AG10803 (cell line): ENCODE results near the gene HEXIM1.

ENCODE experiments used
- DNase-seq: peaks from one replicate; pipeline ENCODE4 v3.0.0; 2010; ENCODE audit warnings: low read depth
- H3K4me3 ChIP-seq: 2 replicates; pipeline ENCODE4 v1.5.1; 2011; ENCODE audit warnings: mild to moderate bottlenecking, low read length, control low read depth
- TF ChIP-seq, protein P1 (sequence below): conservative IDR thresholded peaks from 2 replicates; pipeline ENCODE4 v1.5.1; 2011; ENCODE audit warnings: mild to moderate bottlenecking, low read length, control low read depth, inconsistent platforms

Gene HEXIM1

DNA sequence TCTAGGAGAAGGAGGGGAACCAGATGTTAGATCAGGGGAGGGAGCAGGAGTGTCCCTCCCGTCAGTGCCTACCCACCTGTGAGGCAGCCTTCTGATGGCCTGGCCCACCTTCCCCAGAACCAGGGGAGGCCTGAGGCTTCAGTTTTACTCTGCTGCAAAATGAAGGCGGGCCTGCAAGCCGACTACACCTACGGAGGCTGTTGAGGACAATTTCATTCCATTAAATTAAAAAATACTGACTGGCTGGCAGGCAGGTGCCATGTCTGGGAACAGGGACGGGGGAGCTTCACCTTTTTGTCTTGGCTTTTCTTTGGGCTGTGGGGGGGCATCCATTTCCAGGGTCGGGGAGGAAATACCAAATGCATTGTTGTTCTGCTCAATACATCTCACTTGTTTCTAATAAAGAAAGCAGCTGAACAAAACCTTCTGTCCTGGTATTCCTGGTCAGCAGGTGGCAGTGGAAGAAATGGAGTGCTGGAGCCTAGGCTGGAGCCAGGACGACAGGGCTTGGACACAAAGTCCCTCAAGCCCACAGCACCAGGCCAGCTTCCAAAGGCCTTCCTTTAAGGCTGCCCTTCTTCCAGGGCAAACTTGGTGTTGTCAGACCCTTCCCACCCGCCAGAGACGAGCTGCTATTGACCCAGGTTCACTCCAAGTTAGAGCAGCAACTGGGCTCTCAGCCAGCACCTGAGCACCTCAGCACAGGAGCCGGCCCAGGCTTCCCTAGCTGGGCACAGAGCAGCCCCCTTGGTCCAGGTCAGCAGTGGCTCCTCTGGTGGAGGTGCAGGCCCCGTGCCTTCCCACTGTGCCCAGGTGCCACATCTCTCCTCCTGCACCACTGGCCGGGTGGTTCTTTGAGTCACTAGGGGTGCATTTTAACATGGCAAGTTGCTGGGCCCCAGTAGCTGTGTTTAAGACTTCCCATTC lies 39.4 kb upstream of the HEXIM1 start:
- TF ChIP-seq, protein P1, sequence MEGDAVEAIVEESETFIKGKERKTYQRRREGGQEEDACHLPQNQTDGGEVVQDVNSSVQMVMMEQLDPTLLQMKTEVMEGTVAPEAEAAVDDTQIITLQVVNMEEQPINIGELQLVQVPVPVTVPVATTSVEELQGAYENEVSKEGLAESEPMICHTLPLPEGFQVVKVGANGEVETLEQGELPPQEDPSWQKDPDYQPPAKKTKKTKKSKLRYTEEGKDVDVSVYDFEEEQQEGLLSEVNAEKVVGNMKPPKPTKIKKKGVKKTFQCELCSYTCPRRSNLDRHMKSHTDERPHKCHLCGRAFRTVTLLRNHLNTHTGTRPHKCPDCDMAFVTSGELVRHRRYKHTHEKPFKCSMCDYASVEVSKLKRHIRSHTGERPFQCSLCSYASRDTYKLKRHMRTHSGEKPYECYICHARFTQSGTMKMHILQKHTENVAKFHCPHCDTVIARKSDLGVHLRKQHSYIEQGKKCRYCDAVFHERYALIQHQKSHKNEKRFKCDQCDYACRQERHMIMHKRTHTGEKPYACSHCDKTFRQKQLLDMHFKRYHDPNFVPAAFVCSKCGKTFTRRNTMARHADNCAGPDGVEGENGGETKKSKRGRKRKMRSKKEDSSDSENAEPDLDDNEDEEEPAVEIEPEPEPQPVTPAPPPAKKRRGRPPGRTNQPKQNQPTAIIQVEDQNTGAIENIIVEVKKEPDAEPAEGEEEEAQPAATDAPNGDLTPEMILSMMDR = peak; percentile 10; the same call in 1 of the 2 replicates
- no peak for DNase-seq
- no peak overlapping the region for H3K4me3 ChIP-seq

DNA sequence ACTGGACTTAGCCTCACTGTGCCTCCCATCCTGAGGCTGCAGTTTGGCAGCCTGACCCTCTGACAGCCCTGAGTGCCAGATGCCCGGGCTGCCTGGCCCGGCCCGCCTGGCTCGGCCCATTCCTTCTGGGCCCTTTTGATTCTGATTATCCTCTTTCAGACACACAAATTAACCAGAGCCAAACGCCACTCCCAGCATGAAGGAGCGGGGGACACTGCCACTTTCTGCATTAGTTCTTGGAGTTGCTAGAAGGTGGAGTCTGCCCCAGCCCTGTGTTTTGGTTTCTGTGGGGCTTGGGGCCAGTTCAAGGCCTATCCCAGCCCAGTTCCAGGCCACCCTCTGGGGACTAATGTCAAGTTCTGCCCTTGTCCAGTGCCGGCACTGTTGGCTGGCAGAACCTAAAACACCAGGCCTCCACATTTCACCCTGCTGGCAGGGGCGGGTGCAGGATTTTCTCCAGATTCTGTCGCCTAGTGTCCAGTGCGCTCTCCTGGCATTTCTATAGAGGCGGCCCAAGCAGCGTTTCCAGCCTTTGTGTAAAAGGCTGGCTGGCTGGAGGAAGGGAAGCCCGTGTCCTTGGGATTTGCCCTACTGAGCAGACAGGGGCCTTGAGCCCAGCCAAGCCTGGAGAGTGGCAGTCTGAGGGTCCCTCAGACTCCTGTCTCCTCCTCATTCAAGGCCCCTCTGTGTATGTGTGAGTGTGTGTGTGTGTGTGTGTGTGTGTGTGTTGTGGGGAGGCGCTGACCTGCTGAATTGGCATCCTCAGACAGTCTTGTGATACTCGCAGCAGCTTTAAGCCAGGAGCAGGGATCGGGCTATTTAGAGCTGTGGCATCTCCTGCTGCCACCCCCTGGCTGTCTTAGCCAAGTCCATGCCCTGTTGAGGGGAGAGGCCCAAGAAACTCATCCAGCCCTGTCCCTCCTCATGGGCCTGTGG lies 37.3 kb upstream of the HEXIM1 start:
- no peak overlapping the region for H3K4me3 ChIP-seq
- peak; percentile 74 for DNase-seq
- TF ChIP-seq, protein P1 = no peak

DNA sequence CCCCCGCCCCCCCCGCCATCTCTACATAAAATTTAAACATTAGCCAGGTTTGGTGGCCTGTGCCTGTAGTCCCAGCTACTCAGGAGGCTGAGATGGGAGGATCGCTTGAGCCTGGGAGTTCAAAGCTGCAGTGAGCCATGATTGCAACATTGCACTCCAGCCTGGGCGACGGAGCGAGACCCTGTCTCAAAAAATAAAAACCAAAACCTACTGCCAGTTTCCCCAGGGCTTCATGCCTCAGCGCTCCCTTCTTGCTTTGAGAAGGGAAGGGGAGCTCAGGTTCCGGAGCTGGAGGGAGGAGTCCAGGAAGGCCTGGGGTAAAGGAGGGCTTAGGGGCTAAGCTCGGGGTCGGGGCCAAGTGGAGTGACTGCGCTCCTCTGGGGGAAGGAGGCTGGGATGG lies 36.4 kb upstream of the HEXIM1 start:
- TF ChIP-seq, protein P1 = no peak
- no peak for DNase-seq
- H3K4me3 ChIP-seq = no peak overlapping the region

DNA sequence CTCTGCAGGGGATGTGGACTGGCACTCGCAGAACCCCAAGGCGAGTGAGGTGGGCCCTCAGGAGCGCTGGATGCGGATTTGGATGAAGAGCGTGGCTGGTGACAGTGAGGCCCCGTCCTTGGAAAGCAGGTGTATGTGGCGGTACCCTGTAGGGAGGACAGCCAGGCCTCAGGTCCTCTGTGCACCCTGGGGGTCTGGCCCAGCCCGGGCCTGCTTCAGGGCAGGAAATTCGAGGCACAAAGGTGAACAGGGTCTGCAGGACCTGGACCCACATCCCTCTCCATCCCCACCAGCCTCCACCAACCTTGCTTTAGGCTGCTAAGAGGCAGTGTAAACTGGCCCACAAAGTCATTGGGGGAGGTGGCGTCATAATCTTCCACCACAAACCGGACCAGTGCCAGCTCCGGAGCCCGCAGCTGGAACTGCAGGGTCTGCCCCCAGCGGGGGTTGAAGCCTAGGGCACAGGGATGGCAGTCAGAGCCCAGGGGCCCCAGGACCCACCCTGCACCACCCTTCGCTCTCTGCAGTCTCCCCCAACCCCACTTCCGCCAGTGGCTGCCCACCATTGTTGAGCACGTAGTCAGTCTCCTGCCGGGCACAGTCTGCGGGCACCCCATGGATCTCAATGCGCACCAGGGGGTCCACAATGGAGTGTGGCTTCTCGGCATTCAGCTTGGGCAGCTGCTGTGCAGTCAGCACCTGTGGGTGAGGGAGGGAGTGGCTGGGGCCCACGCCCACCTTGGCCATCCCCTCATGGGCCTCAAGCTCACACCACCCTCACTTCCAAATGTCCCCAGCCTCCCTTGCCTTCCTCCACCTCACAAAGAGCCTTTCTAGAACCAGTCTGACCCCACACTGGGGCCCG lies 35.5 kb upstream of the HEXIM1 start:
- H3K4me3 ChIP-seq = no peak overlapping the region
- TF ChIP-seq, protein P1 = no peak
- DNase-seq = no peak

DNA sequence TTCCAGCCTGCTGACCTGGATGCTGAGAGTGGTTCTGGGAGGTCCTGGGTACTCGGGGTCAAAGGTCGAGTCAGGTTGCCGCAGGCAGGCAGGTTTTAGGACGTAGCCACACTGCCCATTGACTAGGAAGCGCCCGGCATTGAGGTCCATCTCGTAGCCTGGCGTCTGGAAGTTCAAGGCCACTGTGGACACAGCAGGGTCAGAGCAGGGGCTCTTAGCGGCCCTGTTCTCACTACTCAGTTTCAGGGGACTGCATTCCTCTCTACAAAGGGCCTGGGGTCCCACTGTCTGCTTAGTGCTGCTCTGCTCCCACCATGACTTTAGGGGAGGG lies 34.9 kb upstream of the HEXIM1 start:
- no peak overlapping the region for H3K4me3 ChIP-seq
- no peak for DNase-seq
- TF ChIP-seq, protein P1 = no peak

DNA sequence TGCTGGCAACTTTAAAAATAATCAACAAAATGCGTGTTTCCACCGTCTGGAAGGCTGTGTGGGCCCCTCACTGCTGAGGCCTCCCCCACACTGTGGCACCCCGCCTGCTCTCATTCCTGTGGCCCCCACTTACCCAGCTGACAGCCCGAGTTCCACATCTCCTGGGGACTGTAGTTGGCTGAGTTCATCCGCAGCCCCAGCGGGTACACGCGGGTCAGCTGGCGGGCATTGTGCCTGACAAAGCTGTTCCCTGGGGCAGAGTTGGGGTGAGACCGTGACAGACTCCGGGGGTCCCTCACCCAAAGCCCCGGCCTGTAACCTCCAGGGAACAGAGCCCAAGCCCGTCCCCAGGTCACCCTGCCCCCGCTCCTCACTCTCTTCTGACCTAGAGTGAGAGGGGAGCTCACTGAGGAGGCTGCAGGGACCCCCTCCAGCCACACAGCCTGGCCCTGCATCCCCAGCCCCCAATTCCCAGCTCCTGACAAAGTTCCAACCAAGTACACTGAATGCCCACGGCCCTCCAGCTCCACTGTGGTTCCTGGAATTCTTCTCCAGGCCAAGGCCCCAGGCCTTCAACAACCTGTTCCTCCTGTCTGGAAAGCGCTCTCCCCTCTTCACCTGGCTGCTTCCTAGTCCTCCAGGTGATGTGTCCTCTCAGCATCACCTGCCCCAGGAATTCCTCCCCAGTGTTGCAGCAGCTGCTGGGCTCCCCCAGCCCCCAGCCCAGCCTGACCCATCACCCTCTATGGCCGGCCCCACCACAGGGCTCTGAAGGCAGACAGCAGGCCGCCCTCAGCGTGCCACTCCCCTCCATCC lies 34.0 kb upstream of the HEXIM1 start:
- DNase-seq = no peak
- TF ChIP-seq, protein P1 = no peak

More for the DNA sequence above, 34.0 kb upstream of the HEXIM1 start:
- no peak overlapping the region for H3K4me3 ChIP-seq
